Mucosa of stomach (tissue), 1 donor: ENCODE measurements around the gene BTF3.
"Not testable (repeated sequence)": the region's sequence is repeated elsewhere in the genome, so short reads cannot be mapped to it uniquely, and the experiment has no call there.

ENCODE experiments used
- H3K27me3 ChIP-seq: one replicate; pipeline ENCODE4 v1.7.0; 2013; ENCODE audit warnings: mild to moderate bottlenecking, low read length; ENCODE audit not compliant: control insufficient read depth, insufficient read depth
- H3K36me3 ChIP-seq: one replicate; pipeline ENCODE4 v1.7.0; 2013; ENCODE audit warnings: low read length; ENCODE audit not compliant: control insufficient read depth, insufficient read depth
- H3K4me1 ChIP-seq: one replicate; pipeline ENCODE4 v1.7.0; 2013; ENCODE audit warnings: mild to moderate bottlenecking, low read length; ENCODE audit not compliant: control insufficient read depth, insufficient read depth
- H3K4me3 ChIP-seq: one replicate; pipeline ENCODE4 v1.7.0; 2013; ENCODE audit warnings: low read length
- H3K9ac ChIP-seq: one replicate; pipeline ENCODE4 v1.7.0; 2013; ENCODE audit warnings: mild to moderate bottlenecking, low read length, moderate library complexity
- H3K9me3 ChIP-seq: one replicate; pipeline ENCODE4 v1.7.0; 2013; ENCODE audit warnings: mild to moderate bottlenecking, low read length, moderate library complexity; ENCODE audit not compliant: control insufficient read depth
- donor health status: Pancreatic carcinoma.

Gene BTF3

DNA sequence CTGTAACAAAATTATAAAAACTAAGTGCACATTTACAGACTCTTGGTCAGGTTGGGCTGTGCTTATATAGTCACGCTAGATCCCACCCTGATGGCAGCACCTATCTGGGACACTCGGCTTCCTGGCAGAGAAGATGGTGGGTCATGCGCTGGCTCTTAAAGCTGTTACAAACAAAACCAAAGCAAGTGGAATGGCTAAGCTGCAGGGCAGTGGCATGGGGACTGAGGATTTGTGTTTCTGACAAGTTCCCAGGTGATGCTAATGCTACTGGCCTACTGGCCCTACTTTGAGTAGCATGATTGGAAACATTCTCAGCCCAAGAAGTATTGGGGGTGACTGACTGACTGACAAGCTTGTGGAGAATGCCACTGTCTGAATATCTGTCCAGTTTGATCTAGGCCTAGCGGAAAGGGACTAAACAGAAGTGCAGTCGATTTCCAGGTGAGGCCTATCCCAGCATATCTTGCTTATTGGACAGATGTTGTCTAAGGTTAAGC is 8.3 kb downstream of the BTF3 start:
- H3K4me3 ChIP-seq: no peak overlapping the region
- no peak overlapping the region for H3K9ac ChIP-seq
- H3K36me3 ChIP-seq: no peaks in the 10 kb centered on the region
- no peaks in the 10 kb centered on the region for H3K27me3 ChIP-seq
- no peaks in the 10 kb centered on the region for H3K9me3 ChIP-seq
- peaks cover 8% of the 10 kb centered on the region for H3K4me1 ChIP-seq

- Histone ChIP-seq H3K36me3 (no peaks in the 10 kb centered on the region), H3K9ac (no peak overlapping the region), H3K4me1 (peaks cover 8% of the 10 kb centered on the region), H3K9me3 (no peaks in the 10 kb centered on the region), H3K27me3 (no peaks in the 10 kb centered on the region), H3K4me3 (no peak overlapping the region)
These were observed 8.8 kb downstream of the BTF3 start for GRCh38 chr5:73507062-73507461.

DNA sequence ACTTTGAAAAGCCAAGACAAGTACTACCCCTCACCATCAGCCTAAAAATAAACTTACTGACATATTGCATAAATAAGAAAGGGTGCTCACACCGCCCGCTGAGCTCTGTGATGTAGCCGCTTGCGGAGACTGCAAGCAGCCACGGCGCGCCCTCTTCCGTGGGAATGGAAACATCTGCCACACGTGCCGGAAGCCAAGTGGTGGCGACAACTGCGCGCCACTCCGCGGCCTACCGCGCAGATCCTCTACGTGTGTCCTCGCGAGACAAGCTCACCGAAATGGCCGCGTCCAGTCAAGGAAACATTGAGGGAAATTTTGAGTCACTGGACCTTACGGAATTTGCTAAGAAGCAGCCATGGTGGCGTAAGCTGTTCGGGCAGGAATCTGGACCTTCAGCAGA is 10.3 kb downstream of the BTF3 start:
- H3K27me3 ChIP-seq, H3K4me3 ChIP-seq, H3K9me3 ChIP-seq, H3K9ac ChIP-seq, H3K36me3 ChIP-seq: not testable (repeated sequence)
- H3K4me1 ChIP-seq: peaks cover 11% of the 10 kb centered on the region

GRCh38 chr5:73513996-73514395 is 15.8 kb downstream of the BTF3 start:
- Histone ChIP-seq H3K4me1 (peaks cover 29% of the 10 kb centered on the region), H3K27me3 (no peaks in the 10 kb centered on the region), H3K4me3 (no peak overlapping the region), H3K9me3 (no peaks in the 10 kb centered on the region), H3K36me3 (no peaks in the 10 kb centered on the region), H3K9ac (no peak overlapping the region)

DNA sequence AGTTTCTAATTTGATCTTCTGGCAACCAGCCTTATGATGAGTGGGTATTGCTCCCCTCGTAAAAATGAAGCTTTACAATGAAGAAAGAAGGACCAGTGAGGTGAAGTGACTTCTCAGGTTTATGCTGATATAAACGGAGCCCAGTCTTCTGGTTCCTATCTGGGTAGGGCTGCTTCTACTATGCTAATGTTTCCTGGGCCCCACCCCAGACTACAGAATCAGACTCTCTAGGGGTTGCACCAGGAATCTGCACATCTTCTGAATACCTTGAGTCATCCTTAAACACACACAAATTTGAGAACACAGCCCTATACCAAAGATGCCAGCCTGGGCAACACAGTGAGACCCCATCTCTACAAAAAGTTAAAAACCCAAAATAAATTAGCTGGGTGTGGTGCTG is 16.2 kb downstream of the BTF3 start:
- Histone ChIP-seq H3K36me3 (no peaks in the 10 kb centered on the region), H3K4me3 (no peak overlapping the region), H3K9me3 (no peaks in the 10 kb centered on the region), H3K4me1 (peaks cover 29% of the 10 kb centered on the region), H3K27me3 (no peaks in the 10 kb centered on the region), H3K9ac (no peak overlapping the region)

DNA sequence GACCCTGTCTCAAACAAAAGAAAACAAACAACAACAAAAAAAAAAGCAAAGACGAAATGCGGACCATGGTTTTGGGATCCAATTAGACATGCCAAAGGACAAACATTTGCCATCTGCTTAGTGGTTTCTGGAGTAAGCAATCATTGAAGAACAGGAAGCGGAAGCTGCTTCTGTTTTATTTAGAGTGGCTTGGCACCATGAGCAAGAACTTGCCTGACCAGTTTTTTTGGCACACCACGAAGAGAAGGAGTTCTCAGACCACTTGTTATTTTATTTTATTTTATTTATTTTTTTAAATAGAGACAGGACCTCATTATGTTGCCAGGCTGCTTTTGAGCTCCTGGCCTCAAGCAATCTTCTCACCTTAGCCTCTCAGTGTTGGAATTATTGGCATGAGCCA is 17.0 kb downstream of the BTF3 start:
- Histone ChIP-seq H3K9me3 (no peaks in the 10 kb centered on the region), H3K36me3 (no peaks in the 10 kb centered on the region), H3K4me1 (peaks cover 34% of the 10 kb centered on the region), H3K27me3 (no peaks in the 10 kb centered on the region), H3K9ac (no peak overlapping the region), H3K4me3 (no peak overlapping the region)

- peaks cover 21% of the 10 kb centered on the region for H3K4me1 ChIP-seq
- no peaks in the 10 kb centered on the region for H3K27me3 ChIP-seq
- H3K4me3 ChIP-seq: no peak overlapping the region
- H3K9me3 ChIP-seq: no peaks in the 10 kb centered on the region
- H3K9ac ChIP-seq: no peak overlapping the region
- no peaks in the 10 kb centered on the region for H3K36me3 ChIP-seq
These were observed 21.5 kb downstream of the BTF3 start for GRCh38 chr5:73519531-73520283.

DNA sequence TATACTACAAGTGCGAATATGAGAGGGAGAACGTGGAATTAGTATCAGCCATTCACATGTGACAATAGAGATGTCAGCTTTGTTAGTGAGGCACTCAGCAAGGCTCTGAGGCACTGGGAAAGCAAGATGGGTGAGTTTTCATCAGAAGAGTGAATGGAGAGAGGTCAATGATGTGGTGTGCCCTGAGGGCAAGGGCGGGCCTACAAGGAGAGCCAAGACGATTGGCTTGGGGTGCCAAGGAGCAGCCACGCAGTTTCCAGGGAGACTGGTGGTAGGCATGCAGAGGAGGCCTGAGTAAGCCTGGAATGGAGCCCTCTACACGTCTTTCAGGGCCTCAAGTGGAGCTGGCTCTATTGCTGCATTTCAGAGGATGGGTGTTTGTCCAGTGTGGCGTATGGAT is 24.7 kb downstream of the BTF3 start:
- H3K9me3 ChIP-seq: no peaks in the 10 kb centered on the region
- H3K4me3 ChIP-seq: no peak overlapping the region
- H3K4me1 ChIP-seq: peaks cover 9% of the 10 kb centered on the region
- H3K36me3 ChIP-seq: no peaks in the 10 kb centered on the region
- no peak overlapping the region for H3K9ac ChIP-seq
- H3K27me3 ChIP-seq: no peaks in the 10 kb centered on the region

DNA sequence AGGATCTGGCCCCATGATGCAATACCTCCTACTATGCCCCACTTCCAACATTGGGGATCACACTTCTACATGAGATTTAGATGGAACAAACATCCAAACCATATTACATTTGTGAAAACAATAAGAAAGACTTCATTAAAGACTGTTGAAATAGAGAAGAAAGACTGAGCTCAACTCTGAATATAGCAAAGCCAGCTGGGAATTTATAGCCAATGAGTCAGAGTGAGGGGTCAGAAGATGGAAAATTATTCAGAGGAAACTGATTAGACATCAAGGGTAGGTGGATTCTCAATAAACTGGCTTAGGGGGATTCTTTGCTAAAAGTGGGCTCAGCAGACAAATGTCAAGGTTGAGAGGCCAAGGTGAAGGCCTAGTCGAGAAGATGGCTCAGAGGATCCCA is 25.6 kb downstream of the BTF3 start:
- Histone ChIP-seq H3K36me3 (no peaks in the 10 kb centered on the region), H3K27me3 (no peaks in the 10 kb centered on the region), H3K4me3 (no peak overlapping the region), H3K9ac (no peak overlapping the region), H3K4me1 (peaks cover 9% of the 10 kb centered on the region), H3K9me3 (no peaks in the 10 kb centered on the region)

GRCh38 chr5:73525606-73526203 is 27.5 kb downstream of the BTF3 start:
- Histone ChIP-seq H3K27me3 (no peaks in the 10 kb centered on the region), H3K4me1 (peaks cover 4% of the 10 kb centered on the region), H3K9me3 (no peaks in the 10 kb centered on the region), H3K36me3 (no peaks in the 10 kb centered on the region), H3K4me3 (no peak overlapping the region), H3K9ac (no peak overlapping the region)

DNA sequence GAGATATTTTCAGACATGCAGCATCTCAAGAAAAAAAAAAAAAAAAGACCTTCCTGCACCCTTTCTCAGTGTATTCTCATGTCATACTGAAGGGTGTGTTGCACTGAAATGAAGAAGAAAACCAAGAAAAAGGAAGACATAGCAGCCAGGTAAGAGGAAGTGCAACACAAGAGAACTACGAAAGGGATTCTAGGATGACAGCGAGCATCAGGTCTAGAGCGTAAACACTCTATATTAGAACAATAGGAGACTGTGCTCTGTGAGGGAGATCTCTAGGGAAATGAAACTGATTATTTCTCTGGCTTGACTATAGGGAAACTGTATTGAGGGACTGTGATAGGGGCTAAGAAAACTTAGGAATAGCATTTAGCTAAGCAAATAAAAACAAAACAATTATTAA is 30.0 kb downstream of the BTF3 start:
- Histone ChIP-seq H3K4me3 (no peak overlapping the region), H3K9me3 (no peaks in the 10 kb centered on the region), H3K4me1 (peaks cover 4% of the 10 kb centered on the region), H3K27me3 (no peaks in the 10 kb centered on the region), H3K9ac (no peak overlapping the region), H3K36me3 (no peaks in the 10 kb centered on the region)

GRCh38 chr5:73529081-73529480 is 30.8 kb downstream of the BTF3 start:
- no peak overlapping the region for H3K9ac ChIP-seq
- no peaks in the 10 kb centered on the region for H3K36me3 ChIP-seq
- no peaks in the 10 kb centered on the region for H3K27me3 ChIP-seq
- no peaks in the 10 kb centered on the region for H3K9me3 ChIP-seq
- peaks cover 4% of the 10 kb centered on the region for H3K4me1 ChIP-seq
- H3K4me3 ChIP-seq: no peak overlapping the region
